Measurements from ENCODE around the gene ALKBH1.

Gene ALKBH1

DNA sequence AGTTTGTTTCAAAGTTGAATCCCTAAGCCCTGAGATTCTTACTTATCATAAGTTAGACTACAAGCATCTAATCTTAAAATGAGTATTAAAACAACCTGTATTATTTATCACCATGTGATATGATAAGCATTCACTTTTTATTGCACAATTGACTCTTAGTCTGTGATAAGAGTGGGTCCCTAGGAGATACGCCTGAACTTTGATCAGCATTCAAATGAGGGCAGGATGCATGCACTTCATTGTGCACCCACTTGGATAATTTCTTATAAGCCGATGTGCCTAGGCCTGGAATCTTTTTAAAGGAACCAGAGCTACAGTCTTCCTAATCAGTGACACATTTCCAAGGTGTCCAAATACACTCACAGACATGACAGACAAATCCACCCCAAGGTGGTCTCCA, 60.0 kb downstream of the ALKBH1 start:
- TF ChIP-seq, protein P1, sequence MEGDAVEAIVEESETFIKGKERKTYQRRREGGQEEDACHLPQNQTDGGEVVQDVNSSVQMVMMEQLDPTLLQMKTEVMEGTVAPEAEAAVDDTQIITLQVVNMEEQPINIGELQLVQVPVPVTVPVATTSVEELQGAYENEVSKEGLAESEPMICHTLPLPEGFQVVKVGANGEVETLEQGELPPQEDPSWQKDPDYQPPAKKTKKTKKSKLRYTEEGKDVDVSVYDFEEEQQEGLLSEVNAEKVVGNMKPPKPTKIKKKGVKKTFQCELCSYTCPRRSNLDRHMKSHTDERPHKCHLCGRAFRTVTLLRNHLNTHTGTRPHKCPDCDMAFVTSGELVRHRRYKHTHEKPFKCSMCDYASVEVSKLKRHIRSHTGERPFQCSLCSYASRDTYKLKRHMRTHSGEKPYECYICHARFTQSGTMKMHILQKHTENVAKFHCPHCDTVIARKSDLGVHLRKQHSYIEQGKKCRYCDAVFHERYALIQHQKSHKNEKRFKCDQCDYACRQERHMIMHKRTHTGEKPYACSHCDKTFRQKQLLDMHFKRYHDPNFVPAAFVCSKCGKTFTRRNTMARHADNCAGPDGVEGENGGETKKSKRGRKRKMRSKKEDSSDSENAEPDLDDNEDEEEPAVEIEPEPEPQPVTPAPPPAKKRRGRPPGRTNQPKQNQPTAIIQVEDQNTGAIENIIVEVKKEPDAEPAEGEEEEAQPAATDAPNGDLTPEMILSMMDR (IDR thresholded peaks at IDR 0.05; ENCODE audit: borderline replicate concordance, extremely low read depth, low read length, poor library complexity, severe bottlenecking) = no peak
- no peak for TF ChIP-seq EZH2 (IDR thresholded peaks at IDR 0.05; ENCODE audit: borderline replicate concordance, low read depth, low read length, severe bottlenecking)
- H3K79me2 ChIP-seq (ENCODE audit: insufficient read depth, low read length) = no peaks in the 10 kb centered on the region
- no peaks in the 10 kb centered on the region for H3K27me3 ChIP-seq (ENCODE audit: insufficient read depth, low read length, poor library complexity)
- no peak overlapping the region for H3K4me2 ChIP-seq (ENCODE audit: insufficient read depth, low read length)
- H4K20me1 ChIP-seq (ENCODE audit: insufficient read depth, low read length) = no peaks in the 10 kb centered on the region
- no peaks in the 10 kb centered on the region for H3K9me3 ChIP-seq (ENCODE audit: insufficient read depth, low read length, severe bottlenecking)
- no peaks in the 10 kb centered on the region for H3K4me1 ChIP-seq (ENCODE audit: insufficient read depth, low read length)
- H3K4me3 ChIP-seq (ENCODE audit: low read depth in 1 of 2, low read length in 2 of 2) = no peak overlapping the region
- DNase-seq (no peak), ATAC-seq (ENCODE audit: insufficient read depth, low read depth) (no peak)
- no peak overlapping the region for H3K9ac ChIP-seq (ENCODE audit: low read depth, low read length)
- no peak overlapping the region for H3K27ac ChIP-seq (ENCODE audit: low read length)
- H2AFZ ChIP-seq (ENCODE audit: low read depth, low read length) = no peak overlapping the region
- H3K36me3 ChIP-seq (ENCODE audit: insufficient read depth, low read length) = no peaks in the 10 kb centered on the region

GRCh38 chr14:77646907-77647306, 60.9 kb downstream of the ALKBH1 start:
- Histone ChIP-seq H3K27me3 (ENCODE audit: insufficient read depth, low read length, poor library complexity) (no peaks in the 10 kb centered on the region), H3K4me1 (ENCODE audit: insufficient read depth, low read length) (no peaks in the 10 kb centered on the region), H3K4me3 (ENCODE audit: low read depth in 1 of 2, low read length in 2 of 2) (no peak overlapping the region), H3K9me3 (ENCODE audit: insufficient read depth, low read length, severe bottlenecking) (no peaks in the 10 kb centered on the region), H3K9ac (ENCODE audit: low read depth, low read length) (no peak overlapping the region), H3K27ac (ENCODE audit: low read length) (no peak overlapping the region), H3K36me3 (ENCODE audit: insufficient read depth, low read length) (no peaks in the 10 kb centered on the region), H4K20me1 (ENCODE audit: insufficient read depth, low read length) (no peaks in the 10 kb centered on the region), H3K4me2 (ENCODE audit: insufficient read depth, low read length) (no peak overlapping the region), H2AFZ (ENCODE audit: low read depth, low read length) (no peak overlapping the region), H3K79me2 (ENCODE audit: insufficient read depth, low read length) (no peaks in the 10 kb centered on the region)
- no peak for ATAC-seq (ENCODE audit: insufficient read depth, low read depth)
- DNase-seq = no peak
- TF ChIP-seq, protein P1 (IDR thresholded peaks at IDR 0.05; ENCODE audit: borderline replicate concordance, extremely low read depth, low read length, poor library complexity, severe bottlenecking) = no peak
- TF ChIP-seq EZH2 (IDR thresholded peaks at IDR 0.05; ENCODE audit: borderline replicate concordance, low read depth, low read length, severe bottlenecking) = no peak

DNA sequence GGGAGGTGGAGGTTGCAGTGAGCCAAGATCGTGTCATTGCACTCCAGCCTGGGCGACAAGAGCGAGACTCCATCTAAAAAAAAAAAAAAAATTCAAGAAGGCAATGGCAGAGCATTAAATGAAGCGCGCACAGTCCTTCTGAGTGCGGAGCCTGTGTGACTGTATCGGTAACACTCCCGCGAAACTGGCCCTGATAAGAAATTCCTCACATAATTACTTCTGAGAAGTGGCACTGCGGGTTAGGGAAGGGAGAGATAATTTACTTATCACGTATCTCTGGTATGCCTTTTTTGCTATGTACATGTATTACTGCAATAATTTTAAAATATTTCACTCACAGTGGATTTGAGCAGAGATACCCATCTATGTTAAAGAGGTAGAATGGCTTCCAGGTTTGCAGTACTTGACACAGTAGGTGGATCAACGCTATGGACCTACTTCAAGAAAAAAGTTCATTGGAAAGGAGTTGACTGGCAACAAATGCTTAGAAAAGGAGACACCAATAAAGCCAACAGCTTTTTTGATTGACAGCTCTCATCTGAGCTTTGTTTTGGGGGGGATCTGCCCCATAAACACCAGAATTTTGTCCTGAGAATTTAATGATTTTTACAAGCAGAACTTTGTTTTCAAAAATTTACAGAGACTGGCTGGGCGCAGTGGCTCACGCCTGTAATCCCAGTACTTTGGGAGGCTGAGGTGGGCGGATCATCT, 62.1 kb downstream of the ALKBH1 start:
- DNase-seq = no peak

More for the DNA sequence above, 62.1 kb downstream of the ALKBH1 start:
- Histone ChIP-seq H4K20me1 (ENCODE audit: insufficient read depth, low read length) (no peaks in the 10 kb centered on the region), H3K4me2 (ENCODE audit: insufficient read depth, low read length) (no peak overlapping the region), H3K9me3 (ENCODE audit: insufficient read depth, low read length, severe bottlenecking) (no peaks in the 10 kb centered on the region), H3K27ac (ENCODE audit: low read length) (no peak overlapping the region), H3K79me2 (ENCODE audit: insufficient read depth, low read length) (no peaks in the 10 kb centered on the region), H3K9ac (ENCODE audit: low read depth, low read length) (no peak overlapping the region), H3K4me3 (ENCODE audit: low read depth in 1 of 2, low read length in 2 of 2) (no peak overlapping the region), H2AFZ (ENCODE audit: low read depth, low read length) (no peak overlapping the region), H3K27me3 (ENCODE audit: insufficient read depth, low read length, poor library complexity) (no peaks in the 10 kb centered on the region), H3K4me1 (ENCODE audit: insufficient read depth, low read length) (no peaks in the 10 kb centered on the region), H3K36me3 (ENCODE audit: insufficient read depth, low read length) (no peaks in the 10 kb centered on the region)
- TF ChIP-seq, protein P1 (IDR thresholded peaks at IDR 0.05; ENCODE audit: borderline replicate concordance, extremely low read depth, low read length, poor library complexity, severe bottlenecking) = no peak
- no peak for TF ChIP-seq EZH2 (IDR thresholded peaks at IDR 0.05; ENCODE audit: borderline replicate concordance, low read depth, low read length, severe bottlenecking)
- ATAC-seq (ENCODE audit: insufficient read depth, low read depth) = no peak

All from DND-41 (cell line).